HCT116 (cell line): ENCODE results near the gene PIK3CB.

Experiments used
- EGR1 ChIP-seq: IDR thresholded peaks from 2 replicates; pipeline ENCODE4 v1.6.1; 2012; ENCODE audit warnings: low read depth
- EZH2phosphoT487 ChIP-seq: fragments of 200-600 bp; IDR thresholded peaks from 2 replicates; pipeline ENCODE4 v1.6.1; 2018; ENCODE audit warnings: antibody characterized with exemption, borderline replicate concordance
- POLR2A ChIP-seq: IDR thresholded peaks from 2 replicates; pipeline ENCODE4 v1.7.0; 2011; ENCODE audit warnings: borderline replicate concordance; ENCODE audit not compliant: insufficient read depth, insufficient read length; ENCODE audit errors: extremely low read depth
- POLR2AphosphoS5 ChIP-seq: IDR thresholded peaks from 2 replicates; pipeline ENCODE4 v1.6.1; 2011; ENCODE audit warnings: mild to moderate bottlenecking, low read depth, low read length, moderate library complexity
- RAD21 ChIP-seq: IDR thresholded peaks from 2 replicates; pipeline ENCODE4 v1.6.1; 2012; ENCODE audit warnings: low read depth, mild to moderate bottlenecking
- SP1 ChIP-seq: IDR thresholded peaks from 2 replicates; pipeline ENCODE4 v1.6.1; 2012; ENCODE audit warnings: low read depth
- TCF7L2 ChIP-seq: IDR thresholded peaks from 2 replicates; pipeline ENCODE4 v1.7.0; 2011; ENCODE audit warnings: borderline replicate concordance, inconsistent platforms; ENCODE audit not compliant: insufficient read depth, insufficient read length; ENCODE audit errors: extremely low read depth
- YY1 ChIP-seq: IDR thresholded peaks from 2 replicates; pipeline ENCODE4 v1.6.1; 2011; ENCODE audit warnings: low read length, low read depth, moderate library complexity, mild to moderate bottlenecking; ENCODE audit not compliant: insufficient replicate concordance; ENCODE audit errors: extremely low read depth
- TF ChIP-seq, protein P1 (sequence below), 3 experiments: fragments of 200-600 bp in 1 of 3; sonication (generic) in 1 of 3; IDR thresholded peaks in 2 of 3; conservative IDR thresholded peaks in 1 of 3; 2 replicates each; pipeline ENCODE4 v1.5.1; 2012 to 2017; ENCODE audit warnings: low read depth in 2 of 3, low read length in 2 of 3, antibody characterized with exemption in 1 of 3, borderline replicate concordance in 1 of 3, control low read depth in 1 of 3, mild to moderate bottlenecking in 1 of 3, mixed read lengths in 1 of 3, mixed run types in 1 of 3, moderate library complexity in 1 of 3; ENCODE audit not compliant: insufficient read depth in 1 of 3

GRCh38 chr3:138845181-138845601 is 10.5 kb upstream of the PIK3CB start:
- TF ChIP-seq, protein P1, sequence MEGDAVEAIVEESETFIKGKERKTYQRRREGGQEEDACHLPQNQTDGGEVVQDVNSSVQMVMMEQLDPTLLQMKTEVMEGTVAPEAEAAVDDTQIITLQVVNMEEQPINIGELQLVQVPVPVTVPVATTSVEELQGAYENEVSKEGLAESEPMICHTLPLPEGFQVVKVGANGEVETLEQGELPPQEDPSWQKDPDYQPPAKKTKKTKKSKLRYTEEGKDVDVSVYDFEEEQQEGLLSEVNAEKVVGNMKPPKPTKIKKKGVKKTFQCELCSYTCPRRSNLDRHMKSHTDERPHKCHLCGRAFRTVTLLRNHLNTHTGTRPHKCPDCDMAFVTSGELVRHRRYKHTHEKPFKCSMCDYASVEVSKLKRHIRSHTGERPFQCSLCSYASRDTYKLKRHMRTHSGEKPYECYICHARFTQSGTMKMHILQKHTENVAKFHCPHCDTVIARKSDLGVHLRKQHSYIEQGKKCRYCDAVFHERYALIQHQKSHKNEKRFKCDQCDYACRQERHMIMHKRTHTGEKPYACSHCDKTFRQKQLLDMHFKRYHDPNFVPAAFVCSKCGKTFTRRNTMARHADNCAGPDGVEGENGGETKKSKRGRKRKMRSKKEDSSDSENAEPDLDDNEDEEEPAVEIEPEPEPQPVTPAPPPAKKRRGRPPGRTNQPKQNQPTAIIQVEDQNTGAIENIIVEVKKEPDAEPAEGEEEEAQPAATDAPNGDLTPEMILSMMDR (IDR thresholded peaks at IDR 0.05 in 2 of 3, conservative IDR thresholded peaks at IDR 0.05 in 1 of 3; ENCODE audit: borderline replicate concordance in 1 of 3, insufficient read depth in 1 of 3, low read depth in 2 of 3, low read length in 2 of 3), result no peak
- TF ChIP-seq POLR2A (no peak), POLR2AphosphoS5 (no peak), RAD21 (no peak), SP1 (no peak), TCF7L2 (no peak), EGR1 (no peak), EZH2phosphoT487 (no peak), YY1 (no peak)
